ENCODE measurements around the gene ST3GAL4.

ST3GAL4 gene

GRCh38 chr11:126407682-126408288 is 52.3 kb downstream of the ST3GAL4 start:
- Histone ChIP-seq H3K4me1 (ENCODE audit: control insufficient read depth, insufficient read depth, low read length) (peaks cover 12% of the 10 kb centered on the region), H3K27ac (ENCODE audit: low read length) (no peak overlapping the region), H3K27me3 (ENCODE audit: control insufficient read depth, insufficient read depth, low read length) (no peaks in the 10 kb centered on the region), H3K36me3 (ENCODE audit: control insufficient read depth, insufficient read depth, low read length) (peaks cover 5% of the 10 kb centered on the region; the same call in 1 of the 2 replicates), H3K4me3 (ENCODE audit: low read length) (no peak overlapping the region), H3K9me3 (ENCODE audit: control insufficient read depth, insufficient read depth, low read length) (no peaks in the 10 kb centered on the region)
- no peak for DNase-seq (ENCODE audit: low read depth, low spot score)
- no CpG with 5 or more reads among the region's 15 CpGs for WGBS (ENCODE audit: insufficient coverage, insufficient read length)

DNA sequence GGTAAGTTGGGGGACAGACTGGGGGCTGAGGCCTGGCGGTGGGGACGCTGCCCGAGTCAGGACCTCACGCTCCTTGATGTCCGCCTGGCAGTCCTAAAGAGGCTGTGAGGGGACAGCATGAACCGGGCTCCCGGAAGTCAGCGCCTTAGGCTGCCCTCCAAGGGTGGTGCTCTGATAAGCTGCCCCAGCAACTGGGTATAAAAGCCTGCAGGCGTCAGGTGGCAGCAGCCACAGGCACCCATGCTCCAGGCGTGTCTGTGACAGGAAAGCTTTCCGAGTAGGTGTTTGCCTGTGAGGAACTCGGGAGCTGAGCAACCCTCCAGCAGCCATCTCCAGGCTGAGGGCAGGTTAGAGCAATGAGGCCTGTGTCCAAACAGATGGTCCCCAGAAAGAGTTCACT is 53.0 kb downstream of the ST3GAL4 start:
- no peak overlapping the region for H3K27ac ChIP-seq (ENCODE audit: low read length)
- WGBS (ENCODE audit: insufficient coverage, insufficient read length), result no CpG with 5 or more reads among the region's 12 CpGs
- no peaks in the 10 kb centered on the region for H3K9me3 ChIP-seq (ENCODE audit: control insufficient read depth, insufficient read depth, low read length)
- H3K4me3 ChIP-seq (ENCODE audit: low read length), result no peak overlapping the region
- peaks cover 5% of the 10 kb centered on the region; the same call in 1 of the 2 replicates for H3K36me3 ChIP-seq (ENCODE audit: control insufficient read depth, insufficient read depth, low read length)
- no peak for DNase-seq (ENCODE audit: low read depth, low spot score)
- no peaks in the 10 kb centered on the region for H3K27me3 ChIP-seq (ENCODE audit: control insufficient read depth, insufficient read depth, low read length)
- peaks cover 11% of the 10 kb centered on the region for H3K4me1 ChIP-seq (ENCODE audit: control insufficient read depth, insufficient read depth, low read length)

GRCh38 chr11:126408901-126409619 is 53.6 kb downstream of the ST3GAL4 start:
- H3K36me3 ChIP-seq (ENCODE audit: control insufficient read depth, insufficient read depth, low read length), result peaks cover 5% of the 10 kb centered on the region; the same call in 1 of the 2 replicates
- DNase-seq (ENCODE audit: low read depth, low spot score), result no peak
- WGBS (ENCODE audit: insufficient coverage, insufficient read length), result no CpG with 5 or more reads among the region's 12 CpGs

DNA sequence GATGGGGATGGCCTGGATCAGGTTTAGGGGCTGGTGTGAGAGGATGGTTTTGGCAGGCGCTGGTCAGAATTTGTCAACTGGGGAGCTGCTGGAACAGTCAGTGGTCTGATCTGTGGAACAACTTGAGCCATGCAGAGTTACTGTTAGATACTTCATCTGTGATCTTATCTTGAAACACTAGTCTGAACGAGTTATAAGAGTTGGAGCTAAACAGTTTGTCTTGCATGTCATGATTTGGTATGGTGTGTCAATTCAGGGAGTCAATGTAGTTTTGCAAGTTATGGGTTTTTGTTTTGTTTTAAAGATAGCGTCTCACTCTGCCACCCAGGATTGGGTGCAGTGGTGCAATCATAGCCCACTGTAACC is 54.1 kb downstream of the ST3GAL4 start:
- H3K4me3 ChIP-seq (ENCODE audit: low read length), result no peak overlapping the region
- H3K27me3 ChIP-seq (ENCODE audit: control insufficient read depth, insufficient read depth, low read length), result no peaks in the 10 kb centered on the region
- no peaks in the 10 kb centered on the region for H3K9me3 ChIP-seq (ENCODE audit: control insufficient read depth, insufficient read depth, low read length)
- peaks cover 5% of the 10 kb centered on the region; the same call in 1 of the 2 replicates for H3K36me3 ChIP-seq (ENCODE audit: control insufficient read depth, insufficient read depth, low read length)
- DNase-seq (ENCODE audit: low read depth, low spot score), result no peak
- 100% methylated on average over 1 of the region's 3 CpGs for WGBS (ENCODE audit: insufficient coverage, insufficient read length)
- peaks cover 6% of the 10 kb centered on the region for H3K4me1 ChIP-seq (ENCODE audit: control insufficient read depth, insufficient read depth, low read length)
- no peak overlapping the region for H3K27ac ChIP-seq (ENCODE audit: low read length)

More at GRCh38 chr11:126408901-126409619, 53.6 kb downstream of the ST3GAL4 start:
- H3K4me3 ChIP-seq (ENCODE audit: low read length), result no peak overlapping the region
- H3K9me3 ChIP-seq (ENCODE audit: control insufficient read depth, insufficient read depth, low read length), result no peaks in the 10 kb centered on the region
- no peaks in the 10 kb centered on the region for H3K27me3 ChIP-seq (ENCODE audit: control insufficient read depth, insufficient read depth, low read length)
- no peak overlapping the region for H3K27ac ChIP-seq (ENCODE audit: low read length)
- H3K4me1 ChIP-seq (ENCODE audit: control insufficient read depth, insufficient read depth, low read length), result peaks cover 9% of the 10 kb centered on the region

- no peaks in the 10 kb centered on the region for H3K27me3 ChIP-seq (ENCODE audit: control insufficient read depth, insufficient read depth, low read length)
- no CpG with 5 or more reads among the region's 6 CpGs for WGBS (ENCODE audit: insufficient coverage, insufficient read length)
- no peaks in the 10 kb centered on the region; the same call in 1 of the 2 replicates for H3K4me1 ChIP-seq (ENCODE audit: control insufficient read depth, insufficient read depth, low read length)
- no peak overlapping the region for H3K4me3 ChIP-seq (ENCODE audit: low read length)
- no peak for DNase-seq (ENCODE audit: low read depth, low spot score)
- H3K9me3 ChIP-seq (ENCODE audit: control insufficient read depth, insufficient read depth, low read length), result no peaks in the 10 kb centered on the region
- H3K27ac ChIP-seq (ENCODE audit: low read length), result no peak overlapping the region
- H3K36me3 ChIP-seq (ENCODE audit: control insufficient read depth, insufficient read depth, low read length), result peaks cover 5% of the 10 kb centered on the region; the same call in 1 of the 2 replicates
Measured at GRCh38 chr11:126410649-126411048, 55.2 kb downstream of the ST3GAL4 start.

DNA sequence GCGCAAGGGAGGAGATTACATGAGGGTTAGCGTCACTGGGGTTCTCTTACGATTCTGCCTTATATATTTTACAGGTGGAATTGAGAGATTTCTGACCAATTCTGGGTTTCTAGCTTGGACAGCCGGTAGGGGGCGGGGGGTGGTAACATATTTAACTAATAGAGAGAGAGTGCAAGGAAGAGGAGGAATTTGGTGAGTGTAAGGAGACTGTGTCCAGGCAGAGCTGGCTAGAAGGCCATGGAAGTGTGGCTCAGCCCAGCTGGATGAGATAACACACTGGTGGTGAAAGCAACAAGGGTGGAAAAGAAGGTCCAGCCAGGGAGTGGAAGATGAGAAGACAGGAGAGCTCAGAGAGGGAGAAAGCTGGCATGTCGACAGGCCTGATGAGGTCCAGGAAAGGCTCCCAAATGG is 56.5 kb downstream of the ST3GAL4 start:
- H3K27me3 ChIP-seq (ENCODE audit: control insufficient read depth, insufficient read depth, low read length), result no peaks in the 10 kb centered on the region
- peaks cover 5% of the 10 kb centered on the region; the same call in 1 of the 2 replicates for H3K36me3 ChIP-seq (ENCODE audit: control insufficient read depth, insufficient read depth, low read length)
- no peaks in the 10 kb centered on the region; the same call in 1 of the 2 replicates for H3K4me1 ChIP-seq (ENCODE audit: control insufficient read depth, insufficient read depth, low read length)
- H3K27ac ChIP-seq (ENCODE audit: low read length), result no peak overlapping the region
- H3K4me3 ChIP-seq (ENCODE audit: low read length), result no peak overlapping the region
- no peaks in the 10 kb centered on the region for H3K9me3 ChIP-seq (ENCODE audit: control insufficient read depth, insufficient read depth, low read length)
- no CpG with 5 or more reads among the region's 6 CpGs for WGBS (ENCODE audit: insufficient coverage, insufficient read length)
- no peak for DNase-seq (ENCODE audit: low read depth, low spot score)

GRCh38 chr11:126413426-126413825 is 57.9 kb downstream of the ST3GAL4 start:
- H3K36me3 ChIP-seq (ENCODE audit: control insufficient read depth, insufficient read depth, low read length), result no peaks in the 10 kb centered on the region
- H3K27ac ChIP-seq (ENCODE audit: low read length), result no peak overlapping the region
- H3K4me1 ChIP-seq (ENCODE audit: control insufficient read depth, insufficient read depth, low read length), result no peaks in the 10 kb centered on the region; the same call in 1 of the 2 replicates
- H3K27me3 ChIP-seq (ENCODE audit: control insufficient read depth, insufficient read depth, low read length), result no peaks in the 10 kb centered on the region
- no CpG with 5 or more reads among the region's 11 CpGs for WGBS (ENCODE audit: insufficient coverage, insufficient read length)
- H3K9me3 ChIP-seq (ENCODE audit: control insufficient read depth, insufficient read depth, low read length), result no peaks in the 10 kb centered on the region
- H3K4me3 ChIP-seq (ENCODE audit: low read length), result no peak overlapping the region
- DNase-seq (ENCODE audit: low read depth, low spot score), result no peak

DNA sequence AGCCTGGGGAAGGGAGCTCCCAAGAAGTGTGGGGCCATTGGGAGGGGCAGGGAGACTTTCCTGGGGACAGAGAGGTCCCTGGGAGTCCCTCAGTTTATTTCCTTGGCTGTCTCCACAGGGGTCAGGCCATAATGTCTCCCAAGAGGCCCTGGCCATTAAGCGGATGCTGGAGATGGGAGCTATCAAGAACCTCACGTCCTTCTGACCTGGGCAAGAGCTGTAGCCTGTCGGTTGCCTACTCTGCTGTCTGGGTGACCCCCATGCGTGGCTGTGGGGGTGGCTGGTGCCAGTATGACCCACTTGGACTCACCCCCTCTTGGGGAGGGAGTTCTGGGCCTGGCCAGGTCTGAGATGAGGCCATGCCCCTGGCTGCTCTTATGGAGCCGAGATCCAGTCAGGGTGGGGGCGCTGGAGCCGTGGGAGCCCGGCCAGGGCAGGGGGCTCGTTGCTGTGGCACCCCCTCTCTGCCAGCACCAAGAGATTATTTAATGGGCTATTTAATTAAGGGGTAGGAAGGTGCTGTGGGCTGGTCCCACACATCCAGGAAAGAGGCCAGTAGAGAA is 58.4 kb downstream of the ST3GAL4 start:
- Histone ChIP-seq H3K4me3 (ENCODE audit: low read length) (no peak overlapping the region), H3K4me1 (ENCODE audit: control insufficient read depth, insufficient read depth, low read length) (no peaks in the 10 kb centered on the region; the same call in 1 of the 2 replicates), H3K36me3 (ENCODE audit: control insufficient read depth, insufficient read depth, low read length) (no peaks in the 10 kb centered on the region), H3K27ac (ENCODE audit: low read length) (no peak overlapping the region), H3K9me3 (ENCODE audit: control insufficient read depth, insufficient read depth, low read length) (no peaks in the 10 kb centered on the region), H3K27me3 (ENCODE audit: control insufficient read depth, insufficient read depth, low read length) (no peaks in the 10 kb centered on the region)
- WGBS (ENCODE audit: insufficient coverage, insufficient read length), result no CpG with 5 or more reads among the region's 9 CpGs
- no peak for DNase-seq (ENCODE audit: low read depth, low spot score)

- Histone ChIP-seq H3K9me3 (ENCODE audit: control insufficient read depth, insufficient read depth, low read length) (no peaks in the 10 kb centered on the region), H3K27me3 (ENCODE audit: control insufficient read depth, insufficient read depth, low read length) (no peaks in the 10 kb centered on the region), H3K4me3 (ENCODE audit: low read length) (no peak overlapping the region), H3K27ac (ENCODE audit: low read length) (no peak overlapping the region), H3K36me3 (ENCODE audit: control insufficient read depth, insufficient read depth, low read length) (no peaks in the 10 kb centered on the region), H3K4me1 (ENCODE audit: control insufficient read depth, insufficient read depth, low read length) (no peaks in the 10 kb centered on the region; the same call in 1 of the 2 replicates)
- DNase-seq (ENCODE audit: low read depth, low spot score), result no peak
- no CpG with 5 or more reads among the region's 5 CpGs for WGBS (ENCODE audit: insufficient coverage, insufficient read length)
Measured at GRCh38 chr11:126414615-126415014, 59.1 kb downstream of the ST3GAL4 start.

DNA sequence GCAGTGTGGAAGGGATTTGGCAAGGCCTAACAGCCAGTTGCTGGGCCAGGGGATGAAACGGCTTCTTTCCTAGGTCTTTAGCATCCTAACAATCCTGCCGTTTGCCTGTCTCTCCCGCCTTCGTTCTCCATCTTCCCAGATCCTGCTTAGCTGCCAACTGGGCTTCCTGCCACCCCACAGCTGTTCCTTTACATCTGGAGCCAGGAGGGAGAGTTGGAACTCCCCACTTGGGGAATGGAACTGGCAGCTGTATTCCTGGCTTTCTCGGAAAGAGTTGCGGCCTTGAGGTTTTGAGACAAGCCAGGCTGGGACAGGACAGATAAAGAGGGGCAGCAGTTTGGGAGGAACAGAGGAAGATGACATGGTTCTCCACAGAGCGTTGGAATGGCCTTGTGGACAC is 59.6 kb downstream of the ST3GAL4 start:
- WGBS (ENCODE audit: insufficient coverage, insufficient read length), result no CpG with 5 or more reads among the region's 7 CpGs
- H3K9me3 ChIP-seq (ENCODE audit: control insufficient read depth, insufficient read depth, low read length), result no peaks in the 10 kb centered on the region
- H3K4me1 ChIP-seq (ENCODE audit: control insufficient read depth, insufficient read depth, low read length), result no peaks in the 10 kb centered on the region; the same call in 1 of the 2 replicates
- no peaks in the 10 kb centered on the region for H3K36me3 ChIP-seq (ENCODE audit: control insufficient read depth, insufficient read depth, low read length)
- H3K27ac ChIP-seq (ENCODE audit: low read length), result no peak overlapping the region
- no peaks in the 10 kb centered on the region for H3K27me3 ChIP-seq (ENCODE audit: control insufficient read depth, insufficient read depth, low read length)
- H3K4me3 ChIP-seq (ENCODE audit: low read length), result no peak overlapping the region
- no peak for DNase-seq (ENCODE audit: low read depth, low spot score)
